Measurements from ENCODE around the gene SEC14L2. TPM values are rescaled to one million over a fixed set of nuclear protein-coding genes. Genes with fewer than 3 reads are reported as not detected.
A peak's percentile ranks its signal among the peaks of the same experiment; 100 is the strongest.

SEC14L2 gene
- total RNA-seq, 4 donors from 2014 or later = 3.0 to 5.1 (median 4.2) TPM

GRCh38 chr22:30357650-30358215, 39.1 kb upstream of the SEC14L2 start:
- intact Hi-C loops (cut with DNase I; ENCODE audit: low total_unique reads) = no loop called here
- H3K27me3 ChIP-seq = no peaks in the 10 kb centered on the region
- no peaks in the 10 kb centered on the region for H3K9me3 ChIP-seq
- H3K4me3 ChIP-seq = peak overlapping the region; percentile 78 to 98 (median 92)
- TF ChIP-seq, protein P1, sequence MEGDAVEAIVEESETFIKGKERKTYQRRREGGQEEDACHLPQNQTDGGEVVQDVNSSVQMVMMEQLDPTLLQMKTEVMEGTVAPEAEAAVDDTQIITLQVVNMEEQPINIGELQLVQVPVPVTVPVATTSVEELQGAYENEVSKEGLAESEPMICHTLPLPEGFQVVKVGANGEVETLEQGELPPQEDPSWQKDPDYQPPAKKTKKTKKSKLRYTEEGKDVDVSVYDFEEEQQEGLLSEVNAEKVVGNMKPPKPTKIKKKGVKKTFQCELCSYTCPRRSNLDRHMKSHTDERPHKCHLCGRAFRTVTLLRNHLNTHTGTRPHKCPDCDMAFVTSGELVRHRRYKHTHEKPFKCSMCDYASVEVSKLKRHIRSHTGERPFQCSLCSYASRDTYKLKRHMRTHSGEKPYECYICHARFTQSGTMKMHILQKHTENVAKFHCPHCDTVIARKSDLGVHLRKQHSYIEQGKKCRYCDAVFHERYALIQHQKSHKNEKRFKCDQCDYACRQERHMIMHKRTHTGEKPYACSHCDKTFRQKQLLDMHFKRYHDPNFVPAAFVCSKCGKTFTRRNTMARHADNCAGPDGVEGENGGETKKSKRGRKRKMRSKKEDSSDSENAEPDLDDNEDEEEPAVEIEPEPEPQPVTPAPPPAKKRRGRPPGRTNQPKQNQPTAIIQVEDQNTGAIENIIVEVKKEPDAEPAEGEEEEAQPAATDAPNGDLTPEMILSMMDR (IDR thresholded peaks at IDR 0.05 in 4 of 5, conservative IDR thresholded peaks at IDR 0.05 in 1 of 5) = no peak
- TF ChIP-seq POLR2A (IDR thresholded peaks at IDR 0.05) = no peak
- peaks cover 23 to 32% of the 10 kb centered on the region in 2 donors for H3K4me1 ChIP-seq
- peaks cover 0 to 2% of the 10 kb centered on the region in 2 donors for H3K36me3 ChIP-seq
- no peak overlapping the region for H3K27ac ChIP-seq
- ATAC-seq (no peak), DNase-seq (no peak)
- in situ Hi-C loops (cut with MboI; ENCODE audit: low sequenced_read_pairs in 4 of 4) = no loop called here

- TF ChIP-seq, protein P1 (IDR thresholded peaks at IDR 0.05 in 4 of 5, conservative IDR thresholded peaks at IDR 0.05 in 1 of 5) = no peak
- TF ChIP-seq POLR2A (IDR thresholded peaks at IDR 0.05) = no peak
- H3K4me1 ChIP-seq = peaks cover 23 to 32% of the 10 kb centered on the region in 2 donors
- ATAC-seq (no peak), DNase-seq (no peak)
- no peaks in the 10 kb centered on the region for H3K36me3 ChIP-seq
- H3K27ac ChIP-seq = no peak overlapping the region
- H3K9me3 ChIP-seq = no peaks in the 10 kb centered on the region
- intact Hi-C loops (cut with DNase I; ENCODE audit: low total_unique reads) (no loop called here), in situ Hi-C loops (cut with MboI; ENCODE audit: low sequenced_read_pairs in 4 of 4) (no loop called here)
- H3K27me3 ChIP-seq = no peaks in the 10 kb centered on the region
- H3K4me3 ChIP-seq = no peak overlapping the region
Measured at GRCh38 chr22:30358541-30358940, 38.3 kb upstream of the SEC14L2 start.

DNA sequence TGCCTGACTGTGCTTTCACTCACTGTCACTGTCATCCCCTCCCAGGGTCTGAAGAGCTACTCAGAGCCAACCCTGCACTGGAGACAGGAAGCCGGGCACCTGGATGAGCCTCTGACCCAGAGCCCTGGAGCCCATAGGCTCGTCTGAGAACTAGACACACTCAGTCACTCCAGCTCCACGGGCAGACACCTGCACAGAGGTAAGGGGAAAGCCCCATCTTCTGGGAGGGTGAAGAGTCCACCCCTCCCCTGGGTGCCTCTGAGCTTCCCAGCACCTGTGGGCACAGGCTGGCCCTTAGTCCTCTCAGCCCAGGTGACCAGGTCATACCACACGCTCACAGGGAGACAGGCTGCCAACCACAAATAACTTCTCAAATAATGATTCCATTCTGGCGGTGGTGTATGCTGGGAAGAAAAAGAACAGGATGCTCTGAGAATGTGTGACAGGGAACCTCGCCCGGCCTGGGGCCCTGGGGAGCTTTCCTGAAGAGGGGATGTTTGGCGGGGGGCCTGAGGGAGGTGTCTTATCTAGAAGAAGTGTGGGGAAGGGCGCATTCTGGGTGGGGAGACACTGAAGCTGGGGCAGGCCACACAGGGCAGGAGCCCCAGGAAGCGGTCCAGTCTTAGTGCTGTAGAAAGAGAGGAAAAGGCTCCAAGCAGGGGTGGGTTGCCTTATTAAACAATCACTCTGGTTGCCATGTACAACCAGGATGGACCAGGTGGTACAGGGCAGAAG, 34.7 kb upstream of the SEC14L2 start:
- no peak overlapping the region for H3K27ac ChIP-seq
- TF ChIP-seq POLR2A (IDR thresholded peaks at IDR 0.05) = no peak
- TF ChIP-seq, protein P1 (IDR thresholded peaks at IDR 0.05 in 4 of 5, conservative IDR thresholded peaks at IDR 0.05 in 1 of 5) = no peak
- no peaks in the 10 kb centered on the region for H3K36me3 ChIP-seq
- H3K27me3 ChIP-seq = no peaks in the 10 kb centered on the region
- no peak overlapping the region for H3K4me3 ChIP-seq
- H3K4me1 ChIP-seq = peaks cover 3 to 7% of the 10 kb centered on the region in 2 donors
- no peaks in the 10 kb centered on the region for H3K9me3 ChIP-seq
- intact Hi-C loops (cut with DNase I; ENCODE audit: low total_unique reads) = no loop called here
- ATAC-seq (no peak), DNase-seq (no peak)
- in situ Hi-C loops (cut with MboI; ENCODE audit: low sequenced_read_pairs in 4 of 4) = loop anchor here in 1 of 4 donors (10.0 kb wide), 1 partner anchor 67 kb away; no protein-coding TSS in a partner anchor

- in situ Hi-C loops (cut with MboI; ENCODE audit: low sequenced_read_pairs in 4 of 4) = loop anchor here in 1 of 4 donors (10.0 kb wide), 1 partner anchor 68 kb away; no protein-coding TSS in a partner anchor
Measured at GRCh38 chr22:30362651-30363281, 34.1 kb upstream of the SEC14L2 start.

More at GRCh38 chr22:30362651-30363281, 34.1 kb upstream of the SEC14L2 start:
- Histone ChIP-seq H3K4me1 (peaks cover 0 to under 1% of the 10 kb centered on the region in 2 donors), H3K27ac (no peak overlapping the region), H3K9me3 (no peaks in the 10 kb centered on the region), H3K27me3 (no peaks in the 10 kb centered on the region), H3K4me3 (no peak overlapping the region), H3K36me3 (no peaks in the 10 kb centered on the region)
- DNase-seq (no peak), ATAC-seq (no peak)
- TF ChIP-seq POLR2A (IDR thresholded peaks at IDR 0.05) = no peak
- TF ChIP-seq, protein P1 (IDR thresholded peaks at IDR 0.05 in 4 of 5, conservative IDR thresholded peaks at IDR 0.05 in 1 of 5) = no peak
- intact Hi-C loops (cut with DNase I; ENCODE audit: low total_unique reads) = no loop called here
